ENCODE measurements around the gene FOSL2.
"Not testable (repeated sequence)": the region's sequence is repeated elsewhere in the genome, so short reads cannot be mapped to it uniquely, and the experiment has no call there.

FOSL2 gene

DNA sequence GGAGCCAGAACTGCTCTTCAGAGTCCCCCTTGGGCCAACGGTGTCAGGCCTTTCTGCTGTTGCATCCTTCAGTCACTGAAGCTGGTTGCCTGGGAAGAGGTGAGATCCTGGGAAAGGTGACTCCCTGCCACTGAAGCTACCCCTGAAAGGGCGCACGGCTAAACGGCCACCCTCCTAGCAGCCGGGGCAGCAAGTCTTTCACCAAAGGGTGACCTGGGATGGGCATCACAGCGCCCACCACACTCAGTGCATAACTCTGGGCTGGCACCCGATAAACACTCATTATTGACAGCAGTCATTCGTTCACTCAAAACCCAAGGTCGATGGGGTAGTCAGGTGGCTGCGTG, 26.5 kb upstream of the FOSL2 start:
- H3K9ac ChIP-seq (ENCODE audit: low read depth, low read length): no peak overlapping the region
- H3K9me3 ChIP-seq (ENCODE audit: insufficient read depth, low read depth, low read length): no peaks in the 10 kb centered on the region
- H3K36me3 ChIP-seq (ENCODE audit: insufficient read depth, low read length): no peaks in the 10 kb centered on the region
- no peaks in the 10 kb centered on the region for H3K27me3 ChIP-seq (ENCODE audit: insufficient read depth, low read length)
- WGBS: 95% methylated on average over 10 of the region's 10 CpGs
- H3K27ac ChIP-seq (ENCODE audit: low read depth, low read length): no peak overlapping the region
- no peak overlapping the region for H3K4me3 ChIP-seq (ENCODE audit: low read length)
- no peaks in the 10 kb centered on the region for H3K4me1 ChIP-seq (ENCODE audit: insufficient read depth, low read length)

DNA sequence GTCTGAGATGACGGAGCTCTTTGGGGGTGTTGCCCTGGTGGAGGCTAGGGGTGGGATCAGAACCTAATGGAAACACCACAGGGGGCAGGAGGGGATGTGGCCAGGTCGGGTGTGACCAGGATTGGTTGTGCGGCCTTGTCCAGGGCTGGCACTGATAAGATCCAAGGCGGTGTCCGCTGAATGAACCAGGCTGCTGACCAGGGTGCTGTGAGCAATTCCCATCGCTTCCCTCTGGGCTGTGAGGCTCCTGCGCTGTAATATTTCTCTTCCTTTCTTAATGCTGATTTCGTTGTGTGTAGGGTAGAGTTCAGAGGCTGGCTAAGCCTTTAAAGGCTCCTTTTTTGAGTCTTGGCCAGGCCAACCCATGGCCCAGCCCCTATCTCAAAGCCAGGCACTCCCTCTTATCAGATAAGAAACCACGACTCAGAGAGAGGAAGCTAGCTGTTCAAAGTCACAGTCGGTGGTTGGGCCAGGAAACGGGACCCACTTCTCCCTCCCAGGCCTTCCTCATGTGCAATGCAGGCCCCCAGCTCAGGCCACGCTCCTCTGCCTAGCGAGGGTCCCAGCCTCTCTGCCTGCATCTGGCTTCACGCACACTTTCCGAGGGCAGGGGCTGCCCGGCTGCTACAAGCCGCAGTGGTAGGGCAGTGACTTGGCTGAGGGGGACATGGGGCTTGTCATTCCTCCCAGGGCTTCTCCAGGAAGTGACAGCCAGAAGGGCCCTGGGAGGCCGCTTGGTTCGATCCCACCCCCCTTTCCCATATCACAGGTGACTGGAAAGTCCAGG, 26.0 kb upstream of the FOSL2 start:
- WGBS: 70% methylated on average over 17 of the region's 19 CpGs
- Histone ChIP-seq H3K9ac (ENCODE audit: low read depth, low read length) (no peak overlapping the region), H3K4me3 (ENCODE audit: low read length) (no peak overlapping the region), H3K4me1 (ENCODE audit: insufficient read depth, low read length) (no peaks in the 10 kb centered on the region), H3K36me3 (ENCODE audit: insufficient read depth, low read length) (no peaks in the 10 kb centered on the region), H3K27ac (ENCODE audit: low read depth, low read length) (no peak overlapping the region), H3K9me3 (ENCODE audit: insufficient read depth, low read depth, low read length) (no peaks in the 10 kb centered on the region), H3K27me3 (ENCODE audit: insufficient read depth, low read length) (no peaks in the 10 kb centered on the region)

DNA sequence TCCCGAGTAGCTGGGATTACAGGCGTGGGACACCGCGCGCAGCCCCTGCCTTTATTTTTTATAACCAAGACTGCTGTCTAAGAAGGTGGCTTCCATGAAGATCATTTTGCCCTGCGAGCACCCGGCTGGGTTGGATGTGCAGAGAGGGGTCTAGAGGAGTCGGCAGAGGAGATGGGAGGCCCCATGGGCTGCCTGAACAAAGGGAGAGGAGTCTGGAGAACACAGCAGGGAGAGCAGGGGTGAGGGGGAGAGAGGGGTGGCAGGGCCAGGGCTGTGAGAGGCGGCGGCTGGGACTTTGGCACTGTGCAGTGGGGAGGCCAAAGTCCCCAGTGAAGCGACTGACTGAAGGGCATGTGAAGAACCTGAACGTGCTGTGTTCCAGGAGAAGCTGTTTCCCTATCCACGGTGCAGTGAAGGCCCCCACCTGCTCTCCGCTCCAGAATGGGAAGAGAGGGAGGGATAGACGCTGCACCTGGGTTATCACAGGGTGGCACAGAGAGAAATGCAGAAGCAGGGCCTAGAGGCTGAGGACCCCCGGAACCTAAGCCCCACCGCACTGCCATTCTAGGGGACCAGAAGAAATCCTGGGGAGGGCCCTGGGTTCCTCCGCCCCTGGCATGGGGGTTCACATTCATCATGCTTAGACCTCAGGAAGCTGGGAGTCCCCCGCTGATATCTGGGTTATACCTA, 24.8 kb upstream of the FOSL2 start:
- 88% methylated on average over 19 of the region's 19 CpGs for WGBS
- H3K9me3 ChIP-seq (ENCODE audit: insufficient read depth, low read depth, low read length): no peaks in the 10 kb centered on the region
- H3K27me3 ChIP-seq (ENCODE audit: insufficient read depth, low read length): no peaks in the 10 kb centered on the region
- no peak overlapping the region for H3K9ac ChIP-seq (ENCODE audit: low read depth, low read length)
- H3K4me1 ChIP-seq (ENCODE audit: insufficient read depth, low read length): no peaks in the 10 kb centered on the region
- no peak overlapping the region for H3K4me3 ChIP-seq (ENCODE audit: low read length)
- H3K36me3 ChIP-seq (ENCODE audit: insufficient read depth, low read length): no peaks in the 10 kb centered on the region
- H3K27ac ChIP-seq (ENCODE audit: low read depth, low read length): no peak overlapping the region

DNA sequence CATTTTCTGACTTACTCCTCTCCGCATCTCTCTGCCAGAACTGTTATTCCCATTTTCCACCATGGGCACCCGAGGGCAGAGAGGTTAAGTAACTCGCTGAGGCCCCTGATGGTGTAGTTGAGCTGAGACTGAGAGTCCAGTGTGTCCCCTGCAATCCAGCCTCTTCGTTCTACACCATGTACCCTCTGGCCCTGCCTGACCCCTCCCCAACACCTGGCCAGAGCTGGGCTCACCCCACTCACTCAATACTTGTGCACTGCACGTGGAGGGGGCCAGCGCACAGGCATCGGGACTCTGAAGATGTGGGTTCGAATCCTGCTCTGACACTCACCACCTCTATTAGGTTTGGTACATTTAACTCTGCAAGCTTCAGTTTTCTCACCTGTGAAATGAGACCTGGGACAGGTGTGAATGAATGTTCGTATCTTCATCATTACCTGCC, 24.3 kb upstream of the FOSL2 start:
- Histone ChIP-seq H3K27ac (ENCODE audit: low read depth, low read length) (no peak overlapping the region), H3K4me3 (ENCODE audit: low read length) (no peak overlapping the region), H3K36me3 (ENCODE audit: insufficient read depth, low read length) (no peaks in the 10 kb centered on the region), H3K27me3 (ENCODE audit: insufficient read depth, low read length) (no peaks in the 10 kb centered on the region), H3K9me3 (ENCODE audit: insufficient read depth, low read depth, low read length) (no peaks in the 10 kb centered on the region), H3K4me1 (ENCODE audit: insufficient read depth, low read length) (no peaks in the 10 kb centered on the region), H3K9ac (ENCODE audit: low read depth, low read length) (no peak overlapping the region)
- WGBS: 94% methylated on average over 9 of the region's 9 CpGs

DNA sequence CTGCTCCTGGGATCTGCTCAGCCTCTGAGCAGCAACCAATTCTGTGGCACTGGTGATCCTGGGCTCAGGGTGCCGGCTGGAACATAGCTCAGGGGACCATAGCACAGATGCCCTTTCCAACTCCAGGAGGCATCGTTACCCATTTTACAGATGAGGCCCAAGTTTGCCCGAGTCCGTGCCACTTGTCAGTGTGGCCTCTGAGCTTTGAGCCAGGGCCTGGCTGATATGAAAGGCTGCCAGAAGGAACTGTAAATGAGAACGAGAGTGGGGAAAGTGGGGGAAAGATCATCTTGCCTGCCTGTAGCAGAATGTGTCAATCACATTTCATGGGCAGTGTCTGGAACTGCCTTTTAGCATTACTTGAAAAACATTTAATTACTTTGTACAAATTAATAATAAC, 23.3 kb upstream of the FOSL2 start:
- Histone ChIP-seq H3K27me3 (ENCODE audit: insufficient read depth, low read length) (no peaks in the 10 kb centered on the region), H3K9ac (ENCODE audit: low read depth, low read length) (no peak overlapping the region), H3K27ac (ENCODE audit: low read depth, low read length) (no peak overlapping the region), H3K36me3 (ENCODE audit: insufficient read depth, low read length) (no peaks in the 10 kb centered on the region), H3K4me1 (ENCODE audit: insufficient read depth, low read length) (no peaks in the 10 kb centered on the region), H3K9me3 (ENCODE audit: insufficient read depth, low read depth, low read length) (no peaks in the 10 kb centered on the region), H3K4me3 (ENCODE audit: low read length) (no peak overlapping the region)
- 70% methylated on average over 5 of the region's 5 CpGs for WGBS

DNA sequence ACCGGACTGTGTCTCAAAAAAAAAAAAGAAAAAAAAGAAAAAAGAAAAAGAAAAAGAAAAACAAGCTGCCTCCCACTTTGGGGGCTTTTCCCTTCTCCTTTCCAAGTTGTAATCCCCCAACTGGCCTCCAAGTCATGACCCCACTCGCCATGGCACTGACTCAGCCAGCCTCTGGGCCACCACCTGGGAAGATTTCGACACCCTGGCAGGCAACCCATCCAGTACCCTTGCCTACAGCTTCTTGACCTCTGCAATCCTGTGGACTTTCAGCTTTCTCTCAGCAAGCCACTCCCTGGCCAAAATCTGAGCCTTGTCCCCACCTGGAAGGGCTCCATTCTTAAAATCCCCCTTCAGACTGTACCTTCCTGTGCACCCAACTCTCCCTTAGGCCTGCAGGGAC, 22.3 kb upstream of the FOSL2 start:
- no peaks in the 10 kb centered on the region for H3K9me3 ChIP-seq (ENCODE audit: insufficient read depth, low read depth, low read length)
- WGBS: 88% methylated on average over 3 of the region's 3 CpGs
- no peak overlapping the region for H3K9ac ChIP-seq (ENCODE audit: low read depth, low read length)
- H3K27ac ChIP-seq (ENCODE audit: low read depth, low read length): no peak overlapping the region
- no peaks in the 10 kb centered on the region for H3K36me3 ChIP-seq (ENCODE audit: insufficient read depth, low read length)
- H3K27me3 ChIP-seq (ENCODE audit: insufficient read depth, low read length): no peaks in the 10 kb centered on the region
- no peak overlapping the region for H3K4me3 ChIP-seq (ENCODE audit: low read length)
- no peaks in the 10 kb centered on the region for H3K4me1 ChIP-seq (ENCODE audit: insufficient read depth, low read length)

DNA sequence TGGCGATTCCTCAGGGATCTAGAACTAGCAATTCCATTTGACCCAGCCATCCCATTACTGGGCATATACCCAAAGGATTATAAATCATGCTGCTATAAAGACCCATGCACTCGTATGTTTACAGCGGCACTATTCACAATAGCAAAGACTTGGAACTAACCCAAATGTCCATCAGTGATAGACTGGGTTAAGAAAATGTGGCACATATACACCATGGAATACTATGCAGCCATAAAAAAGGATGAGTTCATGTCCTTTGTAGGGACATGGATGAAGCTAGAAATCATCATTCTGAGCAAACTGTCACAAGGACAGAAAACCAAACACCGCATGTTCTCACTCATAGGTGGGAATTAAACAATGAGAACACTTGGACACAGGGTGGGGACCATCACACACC, 20.9 kb upstream of the FOSL2 start:
- not testable (repeated sequence) for H3K27ac ChIP-seq (ENCODE audit: low read depth, low read length); H3K4me1 ChIP-seq (ENCODE audit: insufficient read depth, low read length); H3K36me3 ChIP-seq (ENCODE audit: insufficient read depth, low read length); H3K9me3 ChIP-seq (ENCODE audit: insufficient read depth, low read depth, low read length); H3K9ac ChIP-seq (ENCODE audit: low read depth, low read length); H3K4me3 ChIP-seq (ENCODE audit: low read length); H3K27me3 ChIP-seq (ENCODE audit: insufficient read depth, low read length)
- WGBS: 97% methylated on average over 4 of the region's 4 CpGs

DNA sequence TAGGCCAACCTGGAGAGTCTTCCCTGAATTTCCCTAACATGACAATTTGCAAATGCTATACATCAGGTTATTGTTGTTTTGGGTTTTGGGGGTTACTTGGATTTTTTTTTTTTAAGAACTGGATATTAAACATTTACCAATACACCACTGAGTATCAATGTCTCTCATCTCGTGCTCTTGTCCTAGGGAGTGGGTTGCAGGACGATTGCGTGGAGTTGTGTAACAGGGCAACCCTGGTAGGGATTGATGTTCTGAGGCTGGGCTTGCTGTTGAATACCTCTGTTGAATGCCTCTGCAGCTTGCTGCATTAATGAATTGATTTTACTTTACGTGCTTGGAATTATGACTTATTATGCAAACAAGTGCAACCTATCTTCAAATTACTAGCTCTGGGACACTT, 18.8 kb upstream of the FOSL2 start:
- Histone ChIP-seq H3K27ac (ENCODE audit: low read depth, low read length) (no peak overlapping the region), H3K4me1 (ENCODE audit: insufficient read depth, low read length) (no peaks in the 10 kb centered on the region), H3K36me3 (ENCODE audit: insufficient read depth, low read length) (no peaks in the 10 kb centered on the region), H3K9ac (ENCODE audit: low read depth, low read length) (no peak overlapping the region), H3K9me3 (ENCODE audit: insufficient read depth, low read depth, low read length) (no peaks in the 10 kb centered on the region), H3K4me3 (ENCODE audit: low read length) (no peak overlapping the region), H3K27me3 (ENCODE audit: insufficient read depth, low read length) (peaks cover 3% of the 10 kb centered on the region; the same call in 1 of the 2 replicates)
- over 99% methylated on average over 4 of the region's 4 CpGs for WGBS

DNA sequence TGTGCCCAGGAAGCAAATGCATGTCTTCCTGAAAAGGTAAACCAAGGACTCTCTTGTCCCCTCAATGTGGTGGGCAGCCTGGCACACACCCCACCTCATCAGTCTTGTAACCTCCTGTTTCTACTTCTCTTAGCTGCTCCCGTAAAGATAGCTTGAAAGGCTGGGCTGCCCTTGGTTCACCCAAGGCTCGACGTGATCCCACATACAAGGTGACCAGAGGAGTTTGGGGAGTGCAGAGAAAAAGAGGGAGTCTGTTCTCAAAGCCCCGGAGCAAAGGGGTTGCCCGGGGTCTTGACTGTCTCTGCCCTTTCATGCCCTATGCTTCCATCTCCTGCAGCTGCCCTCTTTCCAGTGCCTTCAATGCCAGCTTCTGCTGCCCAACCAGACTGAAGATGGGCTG, 18.3 kb upstream of the FOSL2 start:
- no peaks in the 10 kb centered on the region for H3K36me3 ChIP-seq (ENCODE audit: insufficient read depth, low read length)
- H3K9me3 ChIP-seq (ENCODE audit: insufficient read depth, low read depth, low read length): no peaks in the 10 kb centered on the region
- no peak overlapping the region for H3K4me3 ChIP-seq (ENCODE audit: low read length)
- no peaks in the 10 kb centered on the region for H3K4me1 ChIP-seq (ENCODE audit: insufficient read depth, low read length)
- H3K27ac ChIP-seq (ENCODE audit: low read depth, low read length): no peak overlapping the region
- no peak overlapping the region for H3K9ac ChIP-seq (ENCODE audit: low read depth, low read length)
- H3K27me3 ChIP-seq (ENCODE audit: insufficient read depth, low read length): peaks cover 7% of the 10 kb centered on the region
- WGBS: 91% methylated on average over 5 of the region's 5 CpGs

DNA sequence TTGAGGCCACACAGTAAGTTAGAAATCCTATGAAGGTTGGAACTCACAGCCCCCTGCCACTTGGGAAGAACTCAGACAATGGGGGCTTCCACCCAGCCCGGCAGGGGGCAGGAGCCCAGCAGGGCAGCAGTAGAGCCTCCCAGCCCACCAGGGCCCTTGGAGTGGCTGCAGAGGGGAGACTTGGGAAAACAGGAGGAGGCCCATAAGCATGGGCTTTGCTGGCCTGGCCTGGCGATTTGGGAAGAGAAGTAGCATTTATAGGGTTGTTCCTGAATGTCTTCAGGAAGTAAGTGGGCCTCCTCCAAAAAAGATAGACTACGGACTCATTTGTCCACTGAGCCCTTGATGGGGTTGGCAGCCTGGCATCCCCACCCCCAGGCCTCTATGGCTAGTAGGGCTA, 17.4 kb upstream of the FOSL2 start:
- Histone ChIP-seq H3K9me3 (ENCODE audit: insufficient read depth, low read depth, low read length) (no peaks in the 10 kb centered on the region), H3K9ac (ENCODE audit: low read depth, low read length) (no peak overlapping the region), H3K4me3 (ENCODE audit: low read length) (no peak overlapping the region), H3K36me3 (ENCODE audit: insufficient read depth, low read length) (no peaks in the 10 kb centered on the region), H3K27me3 (ENCODE audit: insufficient read depth, low read length) (peaks cover 16% of the 10 kb centered on the region), H3K27ac (ENCODE audit: low read depth, low read length) (no peak overlapping the region), H3K4me1 (ENCODE audit: insufficient read depth, low read length) (no peaks in the 10 kb centered on the region)
- 83% methylated on average over 3 of the region's 3 CpGs for WGBS

DNA sequence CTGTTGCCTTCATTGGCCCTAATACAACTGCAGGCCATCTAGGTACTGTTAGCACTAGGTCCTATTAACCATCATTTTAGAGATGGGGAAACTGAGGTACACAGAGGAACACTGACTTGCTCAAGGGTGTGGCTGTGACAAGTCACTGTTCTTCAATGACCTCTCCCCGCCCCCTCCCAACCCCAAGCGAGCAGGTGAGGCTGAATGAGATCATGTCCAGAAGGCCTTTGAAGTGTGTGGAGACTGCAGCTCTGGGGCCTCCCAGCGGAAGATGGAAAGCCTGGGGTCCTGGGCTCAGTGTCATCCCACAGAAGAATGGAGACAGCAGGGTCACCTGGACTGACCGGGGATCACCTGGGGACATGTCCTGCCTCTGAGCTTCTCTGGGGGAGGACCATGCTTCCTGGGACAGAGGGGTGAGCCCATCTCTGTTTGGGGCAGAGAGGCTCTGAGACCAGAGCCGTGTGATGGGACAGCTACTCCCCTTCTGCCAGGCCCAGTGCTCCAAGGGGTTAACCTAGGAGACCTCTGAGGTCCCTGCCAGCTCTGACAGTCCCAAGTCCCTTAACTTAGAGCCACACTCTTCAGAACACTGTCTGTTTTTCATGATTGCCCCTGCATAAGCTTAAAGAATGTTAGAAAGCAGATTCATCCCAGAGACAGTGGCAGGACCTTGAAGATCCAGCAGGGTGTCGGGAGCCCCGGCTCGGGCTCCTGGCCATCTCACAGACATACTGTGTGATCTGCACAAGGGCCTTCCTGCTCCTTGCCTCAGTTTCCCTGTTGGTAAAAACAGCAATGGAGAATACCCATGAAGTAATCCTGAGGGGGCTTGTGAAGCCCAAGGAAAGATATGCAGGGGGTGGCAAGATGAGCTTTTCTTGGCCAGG, 16.7 kb upstream of the FOSL2 start:
- Histone ChIP-seq H3K4me3 (ENCODE audit: low read length) (no peak overlapping the region), H3K27me3 (ENCODE audit: insufficient read depth, low read length) (peaks cover 24% of the 10 kb centered on the region), H3K4me1 (ENCODE audit: insufficient read depth, low read length) (no peaks in the 10 kb centered on the region), H3K9ac (ENCODE audit: low read depth, low read length) (no peak overlapping the region), H3K27ac (ENCODE audit: low read depth, low read length) (no peak overlapping the region), H3K9me3 (ENCODE audit: insufficient read depth, low read depth, low read length) (no peaks in the 10 kb centered on the region), H3K36me3 (ENCODE audit: insufficient read depth, low read length) (no peaks in the 10 kb centered on the region)
- 92% methylated on average over 8 of the region's 8 CpGs for WGBS
